ENCODE measurements around the gene EXOSC9.
"Not testable (repeated sequence)": the region's sequence is repeated elsewhere in the genome, so short reads cannot be mapped to it uniquely, and the experiment has no call there.

EXOSC9 gene, protein sequence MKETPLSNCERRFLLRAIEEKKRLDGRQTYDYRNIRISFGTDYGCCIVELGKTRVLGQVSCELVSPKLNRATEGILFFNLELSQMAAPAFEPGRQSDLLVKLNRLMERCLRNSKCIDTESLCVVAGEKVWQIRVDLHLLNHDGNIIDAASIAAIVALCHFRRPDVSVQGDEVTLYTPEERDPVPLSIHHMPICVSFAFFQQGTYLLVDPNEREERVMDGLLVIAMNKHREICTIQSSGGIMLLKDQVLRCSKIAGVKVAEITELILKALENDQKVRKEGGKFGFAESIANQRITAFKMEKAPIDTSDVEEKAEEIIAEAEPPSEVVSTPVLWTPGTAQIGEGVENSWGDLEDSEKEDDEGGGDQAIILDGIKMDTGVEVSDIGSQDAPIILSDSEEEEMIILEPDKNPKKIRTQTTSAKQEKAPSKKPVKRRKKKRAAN

DNA sequence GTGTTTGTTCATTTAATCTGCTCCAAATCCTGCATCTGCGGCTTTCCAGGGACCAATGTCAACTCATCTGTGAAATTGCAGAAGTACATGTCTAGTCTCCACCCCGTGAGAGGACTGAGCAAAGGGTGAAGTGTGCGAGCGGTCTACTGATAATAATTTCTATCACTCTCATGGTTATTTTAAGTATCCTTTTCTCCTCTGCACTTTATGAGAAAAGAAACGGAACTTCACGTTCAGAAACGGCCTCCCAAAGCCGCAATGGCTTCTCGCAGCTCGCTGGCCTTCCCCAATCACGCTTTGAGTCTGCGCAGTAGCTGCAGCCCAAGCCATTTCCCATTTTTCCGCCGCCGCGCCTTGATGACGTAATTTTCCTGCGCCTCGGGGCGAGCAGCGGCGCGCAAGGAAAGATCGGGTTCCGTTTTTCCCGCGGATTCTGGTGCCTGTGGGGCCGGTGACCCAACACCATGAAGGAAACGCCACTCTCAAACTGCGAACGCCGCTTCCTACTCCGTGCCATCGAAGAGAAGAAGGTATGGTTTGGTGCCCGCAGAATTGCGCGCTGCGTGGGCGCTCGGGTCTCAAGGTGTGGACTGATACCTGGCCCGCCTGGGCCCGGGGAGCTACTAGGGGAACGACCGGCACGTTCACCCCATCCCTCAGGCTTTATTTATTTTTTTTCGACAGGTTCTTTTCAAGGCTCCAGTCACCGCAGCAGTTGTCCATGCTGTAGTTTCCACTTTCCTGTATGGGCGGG lies at the start of gene EXOSC9:
Gene EXOSC9 (plus strand): TSS at position 363 of the 754 bp plus-strand sequence. CDS start 102 bp downstream, at position 465.
- in situ Hi-C loops (cut with HindIII; ENCODE audit: low sequenced_read_pairs) = no loop called here

DNA sequence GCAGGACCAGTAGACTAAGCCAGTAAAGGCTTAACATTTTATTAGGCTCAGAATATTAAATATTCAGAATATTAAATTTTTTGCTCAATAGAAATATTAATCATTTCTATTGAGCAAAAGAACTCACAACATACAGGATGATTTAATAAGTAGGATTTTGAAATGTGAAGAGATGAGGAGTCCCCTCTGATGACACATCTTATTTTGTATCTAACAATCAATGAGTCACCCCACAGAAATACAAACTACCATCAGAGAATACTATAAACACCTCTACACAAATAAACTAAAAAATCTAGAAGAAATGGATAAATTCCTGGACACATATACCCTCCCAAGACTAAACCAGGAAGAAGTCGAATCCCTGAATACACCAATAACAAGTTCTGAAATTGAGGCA lies 49.0 kb upstream of the EXOSC9 start:
- in situ Hi-C loops (cut with HindIII; ENCODE audit: low sequenced_read_pairs) = not testable (repeated sequence)

DNA sequence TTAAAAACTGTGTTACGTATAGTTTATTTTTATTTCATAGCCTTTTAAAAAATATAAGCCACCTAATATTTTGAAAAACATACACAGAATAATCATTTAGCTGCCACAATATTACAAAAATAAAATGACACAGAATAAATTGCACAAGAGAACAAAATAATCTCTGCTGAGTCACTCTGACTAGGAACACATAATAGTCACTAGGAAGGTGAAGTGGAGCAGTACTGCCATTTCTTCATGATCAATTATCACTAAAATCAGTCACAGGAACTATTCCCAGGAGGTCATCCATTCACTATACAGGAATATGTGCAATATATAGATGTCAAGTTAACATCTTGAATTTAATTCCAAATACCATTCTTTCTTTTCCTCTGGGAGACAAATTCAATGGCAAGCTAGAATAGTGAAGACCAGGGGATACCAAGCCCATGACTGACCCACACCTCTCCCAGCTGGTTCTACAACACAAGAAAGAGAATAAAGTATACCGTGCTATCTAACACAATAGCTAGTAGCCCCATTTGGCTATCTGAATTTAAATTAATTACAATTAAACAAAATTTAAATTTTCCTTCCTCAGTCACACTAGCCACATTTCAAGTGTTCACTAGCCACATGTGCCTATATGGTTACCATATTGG lies 42.1 kb upstream of the EXOSC9 start:
- in situ Hi-C loops (cut with HindIII; ENCODE audit: low sequenced_read_pairs) = no loop called here

DNA sequence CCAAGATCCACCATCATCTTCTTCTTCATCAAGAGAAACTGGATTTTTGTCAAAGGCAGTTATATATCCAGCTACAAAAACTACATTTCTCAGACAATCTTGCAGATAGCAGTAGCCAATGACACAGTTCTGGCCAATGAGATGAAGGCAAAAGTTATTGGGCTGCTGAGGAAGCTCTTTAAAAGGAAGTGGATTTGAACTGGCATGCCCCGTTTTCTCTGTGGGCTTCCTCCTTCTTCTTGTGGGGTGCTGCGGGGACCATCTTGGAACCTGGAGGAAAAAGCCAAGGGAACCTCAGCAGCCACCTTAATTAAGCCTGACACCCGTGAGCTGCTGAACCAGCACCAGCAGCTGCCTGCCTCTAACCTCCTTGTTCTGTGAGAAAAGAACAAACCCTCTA lies 40.9 kb upstream of the EXOSC9 start:
- in situ Hi-C loops (cut with HindIII; ENCODE audit: low sequenced_read_pairs) = no loop called here

DNA sequence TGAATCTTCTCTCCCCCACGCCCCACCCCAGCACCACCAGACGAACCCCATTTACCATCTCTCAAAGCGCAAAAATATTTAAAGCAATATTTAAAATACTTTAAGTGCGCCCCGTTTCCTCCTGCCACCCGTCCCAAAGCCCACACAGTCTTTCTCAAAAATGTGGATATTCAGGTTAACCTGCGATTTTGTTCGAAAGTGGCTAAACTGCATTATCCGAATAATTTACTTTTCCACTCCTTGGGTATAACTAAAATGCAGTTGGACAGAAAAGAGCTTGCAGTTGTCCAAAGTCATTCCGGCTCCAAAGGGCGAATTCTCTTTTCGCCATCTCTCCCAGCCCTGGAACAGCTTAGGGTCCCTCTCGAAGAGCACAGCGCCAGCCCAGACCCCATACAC lies 36.8 kb upstream of the EXOSC9 start:
- in situ Hi-C loops (cut with HindIII; ENCODE audit: low sequenced_read_pairs) = no loop called here

DNA sequence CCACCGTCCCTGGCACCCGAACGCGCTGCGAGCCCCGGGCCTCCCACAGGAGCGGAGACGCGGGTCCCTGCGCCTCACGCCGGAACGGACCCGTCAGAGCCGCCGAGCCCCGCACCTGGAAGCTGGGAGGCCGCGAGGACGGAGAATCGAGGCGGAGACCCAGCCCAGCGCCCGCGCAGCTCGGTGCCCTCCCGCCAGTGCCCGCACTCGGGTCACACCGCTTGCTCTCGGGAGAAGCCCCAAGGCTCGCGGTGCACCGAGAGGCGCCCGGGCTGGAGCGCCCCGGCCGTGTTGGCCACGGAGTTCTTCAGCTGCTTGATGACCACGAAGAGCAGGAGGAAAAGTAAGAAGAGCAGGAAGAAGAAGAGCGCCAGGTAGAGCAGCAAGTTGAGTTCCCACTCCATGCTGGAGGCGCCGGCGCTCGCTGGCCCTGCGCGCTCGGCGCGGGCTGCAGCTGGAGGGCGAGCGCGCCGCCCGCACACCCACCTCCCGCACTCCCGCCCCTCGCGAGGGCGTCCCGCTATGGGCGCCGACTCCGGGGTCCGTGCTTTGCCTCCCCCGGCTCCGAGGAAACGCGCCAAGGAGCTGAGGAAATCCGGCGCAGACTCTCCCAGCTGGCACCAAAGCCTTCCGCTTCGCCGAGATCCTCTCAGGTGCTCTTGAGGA lies 36.3 kb upstream of the EXOSC9 start, which contains the start of gene SMIM43:
Gene SMIM43 (minus strand): TSS at position 463 of the 666 bp plus-strand sequence. CDS start 59 bp downstream, at position 404.
- in situ Hi-C loops (cut with HindIII; ENCODE audit: low sequenced_read_pairs) = no loop called here

DNA sequence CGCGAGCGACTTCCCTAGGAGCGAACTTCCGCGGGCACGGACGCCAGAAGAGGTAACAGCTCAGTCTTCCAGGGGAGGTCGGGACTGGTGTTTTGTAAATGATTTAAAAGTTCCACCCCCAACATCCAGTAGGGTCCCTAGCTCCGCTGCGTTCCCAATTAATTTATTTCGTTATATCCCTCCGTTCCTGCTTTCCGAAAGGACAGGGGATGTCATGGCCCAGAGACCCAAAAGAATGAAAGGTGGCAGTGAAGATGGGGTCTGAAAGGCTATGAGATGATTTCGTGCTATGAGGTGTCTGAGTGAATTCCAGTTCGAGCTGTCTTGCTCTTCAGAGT lies 35.8 kb upstream of the EXOSC9 start:
- in situ Hi-C loops (cut with HindIII; ENCODE audit: low sequenced_read_pairs) = no loop called here

DNA sequence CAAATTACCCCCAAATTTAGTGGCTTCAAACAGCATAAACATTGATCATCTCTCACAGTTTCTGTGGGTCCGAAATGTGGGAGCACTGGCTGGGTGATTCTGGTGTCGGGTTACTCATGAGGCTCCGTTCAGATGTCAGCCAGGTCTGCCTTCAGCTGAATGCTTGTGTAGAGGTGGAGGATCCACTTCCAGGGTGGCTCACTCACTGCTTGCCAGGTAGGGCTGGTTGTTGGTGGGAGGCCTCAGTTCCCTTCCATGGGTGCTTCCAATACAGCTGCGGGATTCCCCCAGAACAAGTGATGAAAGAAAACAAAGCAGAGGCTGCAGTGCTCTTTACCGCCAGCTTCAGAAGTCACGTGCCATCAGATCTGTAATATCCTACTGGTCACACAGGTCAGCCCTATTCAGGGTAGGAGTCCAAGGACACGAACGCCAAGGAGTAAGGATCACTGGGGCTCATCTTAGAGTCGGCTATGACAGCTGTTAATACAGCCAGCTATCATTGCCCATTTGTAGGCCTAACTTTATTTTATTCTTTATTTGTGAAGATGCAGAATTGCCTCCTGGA lies 35.1 kb upstream of the EXOSC9 start:
- in situ Hi-C loops (cut with HindIII; ENCODE audit: low sequenced_read_pairs) = no loop called here

DNA sequence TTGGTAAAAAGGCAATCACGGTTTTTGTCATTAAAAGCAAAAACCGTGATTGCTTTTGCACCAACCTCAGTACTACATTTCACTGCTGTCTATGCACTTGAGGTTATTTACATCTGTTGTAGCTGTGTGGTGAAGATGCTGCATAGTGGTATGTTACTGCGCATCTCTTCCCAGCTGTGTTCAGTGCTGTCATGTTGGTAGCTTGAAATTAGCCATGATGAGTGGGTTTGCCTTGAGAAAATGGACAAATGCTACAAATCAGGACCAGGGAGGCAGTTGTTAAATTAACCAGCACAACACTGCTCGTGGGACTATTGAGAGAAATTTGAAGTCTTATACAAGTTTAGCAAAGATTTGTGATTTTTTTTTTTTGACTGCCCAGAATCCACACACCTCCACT lies 34.0 kb upstream of the EXOSC9 start:
- in situ Hi-C loops (cut with HindIII; ENCODE audit: low sequenced_read_pairs) = no loop called here

DNA sequence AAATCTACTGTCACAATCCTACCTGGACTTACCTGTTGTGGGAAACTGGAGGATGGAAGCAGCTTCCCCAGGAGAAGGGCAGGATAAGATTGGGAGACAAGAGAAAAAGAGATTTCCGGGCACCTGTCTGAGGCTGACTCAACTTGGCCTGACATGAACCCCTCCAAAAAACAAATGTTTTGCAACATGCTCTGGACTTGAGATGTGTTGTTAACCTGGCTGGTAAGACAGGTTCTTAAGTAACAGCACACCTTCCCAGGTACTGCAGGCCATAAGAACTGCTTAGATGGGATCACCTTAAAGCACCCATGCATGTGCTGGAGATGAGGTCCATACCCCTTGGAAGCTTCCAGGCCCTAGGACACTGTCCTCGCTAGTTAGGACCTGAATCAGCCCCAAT lies 31.8 kb upstream of the EXOSC9 start:
- in situ Hi-C loops (cut with HindIII; ENCODE audit: low sequenced_read_pairs) = no loop called here

DNA sequence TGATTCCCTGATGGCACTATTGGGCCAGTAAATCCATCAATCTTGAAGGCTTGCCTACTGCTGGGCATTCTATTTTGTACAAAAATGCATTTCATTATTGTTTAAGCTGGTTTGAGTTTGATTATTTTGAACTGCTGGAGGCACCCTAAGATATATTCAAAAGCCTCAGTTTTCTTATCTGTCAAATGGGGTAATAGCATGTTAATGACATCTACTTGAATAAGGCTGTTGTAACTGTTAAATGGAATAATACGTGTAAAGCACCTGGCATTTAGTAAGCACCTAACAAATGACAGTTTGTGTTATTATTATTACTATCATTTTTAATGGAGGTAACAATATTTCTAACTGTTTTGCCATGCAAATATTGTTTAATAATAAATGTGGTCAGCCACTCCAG lies 29.3 kb upstream of the EXOSC9 start:
- in situ Hi-C loops (cut with HindIII; ENCODE audit: low sequenced_read_pairs) = no loop called here

DNA sequence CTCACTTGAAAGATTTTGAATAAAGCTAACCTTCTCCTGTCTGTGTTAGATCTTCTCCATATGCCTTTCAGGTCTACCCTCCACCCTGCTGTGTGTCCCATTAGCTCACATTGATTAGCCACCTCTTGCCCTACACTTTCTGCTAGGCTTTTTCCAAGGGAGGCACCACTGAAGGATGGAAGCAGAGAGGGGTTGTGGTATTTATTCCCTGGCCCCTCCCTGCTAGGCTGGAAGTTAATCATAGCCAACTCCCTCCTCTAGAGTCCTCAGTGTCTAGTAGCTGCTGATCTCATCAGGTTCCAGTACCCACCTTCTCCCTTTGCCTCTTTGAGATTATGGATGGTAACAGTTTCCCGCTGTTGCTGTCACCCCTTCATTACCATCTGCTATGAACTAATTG lies 27.2 kb upstream of the EXOSC9 start:
- in situ Hi-C loops (cut with HindIII; ENCODE audit: low sequenced_read_pairs) = no loop called here

DNA sequence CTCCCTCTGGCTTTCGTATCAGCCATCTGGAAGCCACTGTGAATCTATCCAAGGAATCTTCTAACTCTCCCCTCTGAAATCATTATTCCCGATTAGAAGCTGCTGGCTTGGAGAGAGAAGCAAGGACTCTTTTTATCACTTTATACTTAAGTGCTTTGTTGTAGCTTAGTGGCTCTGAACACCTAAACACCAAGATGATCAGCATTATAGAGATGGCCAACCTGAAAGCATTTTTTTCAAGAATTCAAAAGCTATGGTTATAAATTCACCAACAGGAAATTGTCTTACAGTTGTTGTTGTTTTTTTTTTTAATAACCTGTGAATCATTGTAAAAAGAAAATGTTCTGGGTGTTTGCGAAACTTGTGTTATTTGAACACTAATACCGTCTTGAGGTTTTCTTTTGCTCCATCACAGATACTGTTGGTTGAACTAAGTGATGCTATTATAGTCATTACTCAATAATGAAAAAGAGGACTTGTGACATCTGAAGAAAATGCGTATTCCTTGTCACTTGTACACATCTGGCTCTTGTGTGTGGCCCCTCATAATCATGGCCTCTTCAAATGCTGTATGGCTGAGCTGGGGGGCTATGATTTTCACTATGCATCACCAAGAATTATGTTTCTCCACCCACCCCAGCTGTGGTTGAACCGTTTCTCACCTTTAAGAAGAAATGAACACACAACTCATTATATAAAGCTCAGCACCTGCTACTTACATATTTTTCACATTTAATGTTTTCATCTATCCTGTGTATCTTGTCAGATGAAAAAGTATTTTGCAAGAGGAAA lies 24.3 kb upstream of the EXOSC9 start:
- in situ Hi-C loops (cut with HindIII; ENCODE audit: low sequenced_read_pairs) = no loop called here

DNA sequence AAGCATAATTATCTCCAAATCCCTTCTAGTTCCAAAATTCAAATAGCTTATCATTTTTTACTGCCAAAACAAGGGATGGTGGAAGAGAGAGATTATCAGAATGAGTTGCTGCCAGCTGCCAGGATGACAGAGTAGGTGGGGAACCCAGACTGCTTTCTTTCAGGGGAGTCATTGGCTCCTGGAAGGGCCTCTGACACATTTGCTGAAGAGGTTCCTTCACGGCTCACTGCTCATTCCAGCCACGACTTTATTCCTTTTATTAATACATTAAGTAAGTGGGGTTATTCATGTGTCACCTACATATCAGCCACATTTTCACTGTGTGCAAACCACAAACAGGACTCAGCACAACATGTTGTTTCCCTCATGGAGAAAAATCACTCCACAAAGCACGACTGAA lies 23.5 kb upstream of the EXOSC9 start:
- in situ Hi-C loops (cut with HindIII; ENCODE audit: low sequenced_read_pairs) = no loop called here

DNA sequence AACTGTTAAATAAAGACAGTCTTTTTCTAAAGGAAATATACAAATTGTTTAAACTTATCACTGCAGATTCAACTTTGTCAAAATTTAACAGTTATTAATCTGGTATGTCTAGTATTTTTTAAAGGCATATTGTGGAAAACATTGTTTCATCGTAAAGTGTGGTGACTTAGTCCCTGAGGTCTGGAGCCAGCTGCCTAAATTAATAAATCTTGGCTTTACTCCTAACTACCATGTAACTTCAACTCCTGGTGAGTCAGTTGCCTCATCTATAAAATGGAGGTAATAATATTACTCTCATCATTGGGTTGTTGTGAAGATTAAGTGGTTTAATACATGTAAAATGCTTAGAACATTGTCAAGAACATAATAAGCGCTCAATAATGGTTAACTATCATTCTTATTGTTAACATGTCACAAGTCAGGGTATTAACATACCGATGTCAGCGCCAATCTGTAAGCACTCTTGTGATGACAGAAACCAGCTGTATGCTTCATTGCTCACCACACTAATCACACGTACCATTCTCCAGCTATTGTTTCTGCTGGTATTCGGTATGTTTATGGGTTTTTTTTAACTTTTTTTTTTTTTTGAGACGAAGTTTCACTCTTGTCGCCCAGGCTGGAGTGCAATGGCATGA lies 22.0 kb upstream of the EXOSC9 start:
- in situ Hi-C loops (cut with HindIII; ENCODE audit: low sequenced_read_pairs) = no loop called here

DNA sequence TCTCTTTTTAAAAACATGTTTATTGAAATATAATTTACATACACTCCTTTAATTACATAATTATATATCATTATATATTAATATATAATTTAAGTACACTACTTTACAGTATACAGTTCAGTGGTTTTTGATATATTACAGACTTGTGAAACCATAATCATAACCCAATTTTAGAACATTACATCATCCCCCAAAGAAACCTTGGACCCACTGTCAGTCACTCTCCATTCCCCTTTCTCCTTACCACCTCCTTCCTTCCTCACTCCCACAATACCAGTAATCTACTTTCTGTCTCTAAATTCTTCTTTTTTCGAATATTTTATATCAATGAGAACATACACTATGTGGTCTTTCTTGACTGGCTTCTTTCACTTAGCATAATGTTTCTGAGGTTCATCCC lies 17.9 kb upstream of the EXOSC9 start:
- in situ Hi-C loops (cut with HindIII; ENCODE audit: low sequenced_read_pairs) = loop anchor here (5.0 kb wide), 1 partner anchor 56 kb away; no protein-coding TSS in a partner anchor

DNA sequence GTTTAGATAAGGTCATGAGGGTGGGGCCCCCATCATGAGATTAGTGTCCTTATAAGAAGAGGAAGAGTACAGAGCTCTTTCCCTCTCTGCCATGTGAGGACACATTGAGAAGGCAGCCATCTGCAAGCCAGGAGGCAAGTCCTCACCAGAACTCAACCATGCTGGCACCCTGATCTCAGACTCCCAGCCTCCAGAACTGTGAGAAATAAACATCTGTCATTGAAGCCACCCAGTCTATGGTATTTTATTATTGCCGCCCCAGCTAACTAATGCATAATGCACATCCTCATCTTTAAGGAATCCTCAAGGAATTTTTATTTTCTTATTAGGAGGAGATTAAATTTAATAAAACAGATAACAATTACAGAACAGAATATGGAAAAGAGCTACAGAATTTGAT lies 16.7 kb upstream of the EXOSC9 start:
- in situ Hi-C loops (cut with HindIII; ENCODE audit: low sequenced_read_pairs) = loop anchor here (5.0 kb wide), 1 partner anchor 57 kb away; no protein-coding TSS in a partner anchor

DNA sequence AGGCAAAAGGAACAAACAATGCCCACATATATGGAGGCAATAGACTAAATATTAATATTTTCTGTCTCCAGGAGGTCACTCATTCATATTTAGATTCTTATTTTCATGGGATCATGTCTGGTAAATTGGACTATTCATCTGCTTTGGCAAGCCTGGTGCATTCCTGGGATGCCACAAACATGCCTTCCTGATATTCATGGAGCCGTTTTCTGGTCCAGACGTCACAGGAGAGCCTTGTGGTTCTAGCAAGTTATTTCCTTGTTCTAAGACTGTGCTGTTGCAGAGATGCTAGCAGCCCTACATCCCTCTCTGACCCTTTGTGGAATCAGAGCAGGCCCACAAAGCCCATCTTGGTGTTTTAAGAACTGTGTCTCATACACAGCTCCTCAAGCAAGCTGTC lies 16.1 kb upstream of the EXOSC9 start:
- in situ Hi-C loops (cut with HindIII; ENCODE audit: low sequenced_read_pairs) = loop anchor here (5.0 kb wide), 1 partner anchor 58 kb away; no protein-coding TSS in a partner anchor

DNA sequence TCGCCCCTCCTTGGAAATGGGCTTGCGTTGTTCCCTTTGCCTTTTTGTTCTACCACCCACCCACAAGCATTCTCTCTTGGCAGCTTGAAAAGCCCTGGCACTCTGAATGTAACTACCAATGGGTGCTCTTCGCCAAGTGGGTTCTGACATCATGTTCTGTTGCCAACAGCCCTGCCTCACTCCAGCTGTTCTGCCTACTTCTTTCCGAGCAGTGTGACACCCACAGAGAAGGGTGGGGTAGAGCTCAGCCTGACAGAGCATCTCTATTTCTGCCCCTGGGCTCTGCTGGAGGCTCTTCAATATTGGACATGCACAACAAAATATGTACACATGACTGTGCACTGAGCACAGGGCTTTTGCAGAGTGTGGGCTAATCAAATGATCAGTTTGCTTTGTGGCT lies 15.6 kb upstream of the EXOSC9 start:
- in situ Hi-C loops (cut with HindIII; ENCODE audit: low sequenced_read_pairs) = no loop called here
